GM19455 (cell line): ENCODE data around the gene CABCOCO1.
"Not testable (repeated sequence)": the region's sequence is repeated elsewhere in the genome, so short reads cannot be mapped to it uniquely, and the experiment has no call there.

Source experiments
- ATAC-seq: cut with Tn5 transposase; IDR thresholded peaks from one replicate; pipeline ENCODE4 v1.9.1; 2021; ENCODE audit not compliant: unreplicated experiment

The CABCOCO1 gene

GRCh38 chr10:61642150-61642571 is 20.6 kb upstream of the CABCOCO1 start:
- no peak for ATAC-seq

DNA sequence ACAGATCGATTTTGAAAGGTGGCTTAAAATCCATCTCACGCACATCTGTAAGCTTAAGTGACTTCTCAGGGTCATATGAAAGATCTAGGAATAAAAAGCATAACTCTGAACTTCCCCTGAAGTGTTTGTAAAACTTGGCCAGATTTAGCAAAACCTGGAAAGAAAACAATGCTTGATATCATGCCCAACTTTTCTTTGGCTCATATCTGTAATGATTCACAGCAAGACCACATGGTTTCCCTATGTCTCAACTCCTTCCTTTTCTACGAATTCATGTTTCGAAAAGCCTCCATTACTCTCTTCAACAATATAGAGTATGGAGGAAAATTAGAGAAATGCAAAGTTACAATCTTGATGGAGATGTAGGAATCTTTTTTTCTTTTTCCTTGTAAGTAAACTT is 20.1 kb upstream of the CABCOCO1 start:
- ATAC-seq = no peak

DNA sequence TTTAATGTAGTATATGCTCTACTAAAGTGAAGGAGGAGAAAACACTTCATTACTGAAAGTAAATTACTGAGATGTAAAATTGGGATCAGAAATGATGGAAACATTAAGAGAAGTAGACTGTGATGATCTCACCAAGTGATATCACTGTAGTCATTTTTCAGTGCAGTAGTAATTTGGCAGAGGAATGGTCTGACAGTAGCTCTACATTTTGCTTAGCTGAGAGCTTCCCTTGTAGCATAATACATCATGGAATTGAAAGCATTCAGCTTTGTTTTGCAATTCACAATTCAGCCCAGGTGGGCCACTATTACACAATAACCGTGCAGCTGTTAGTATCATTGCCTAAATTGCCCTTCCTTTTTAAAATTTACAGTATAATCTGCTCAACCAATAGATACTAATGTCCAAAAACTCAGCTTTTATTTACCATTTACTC is 19.4 kb upstream of the CABCOCO1 start:
- no peak for ATAC-seq

GRCh38 chr10:61653699-61654098 is 9.0 kb upstream of the CABCOCO1 start:
- ATAC-seq = no peak

DNA sequence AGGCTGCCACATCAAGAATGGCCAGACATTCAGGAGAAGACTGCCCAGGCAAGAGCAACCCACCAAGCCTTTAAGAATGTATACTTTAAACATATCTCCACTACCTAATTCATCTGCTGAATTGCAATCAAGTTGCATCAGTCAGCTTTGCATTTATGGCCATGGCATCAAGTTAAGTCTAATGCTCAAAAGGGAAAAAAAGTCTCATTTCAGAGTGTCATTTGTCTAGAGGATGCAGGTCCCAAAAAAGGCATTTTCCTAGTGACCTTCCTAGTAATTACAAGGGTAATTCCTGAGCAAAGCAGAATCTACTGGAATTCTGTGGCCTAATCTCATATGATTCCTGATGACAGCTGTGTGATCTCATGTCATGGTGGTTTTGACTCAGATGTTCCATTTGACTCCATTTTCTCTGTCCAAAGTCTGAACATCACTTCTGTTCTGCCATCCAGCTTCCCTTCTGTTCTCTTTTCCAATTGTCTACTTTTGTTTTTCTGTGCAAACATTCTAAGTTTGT is 7.3 kb upstream of the CABCOCO1 start:
- no peak for ATAC-seq

DNA sequence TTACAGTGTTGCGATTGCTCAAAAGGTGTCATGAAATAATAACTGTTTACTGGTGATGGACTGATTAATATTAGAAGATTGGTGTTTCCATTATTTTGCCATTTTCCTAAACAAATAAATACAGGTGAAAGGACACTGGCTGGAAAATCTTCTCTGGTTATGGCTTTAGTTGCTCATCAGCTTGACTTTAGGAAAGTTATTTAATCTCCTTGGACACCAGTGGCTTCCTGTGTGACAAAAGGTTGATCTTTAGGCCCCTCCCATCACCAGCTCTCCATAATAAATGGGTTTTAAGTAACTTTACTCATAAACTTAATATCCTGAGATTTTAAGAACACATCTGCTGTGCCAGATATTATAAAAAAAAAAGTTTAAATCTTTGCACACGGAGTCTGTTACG is 737 bp downstream of the CABCOCO1 start:
- ATAC-seq = no peak

GRCh38 chr10:61664985-61665384 is 2.3 kb downstream of the CABCOCO1 start:
- ATAC-seq = no peak

GRCh38 chr10:61669161-61669725 is 6.5 kb downstream of the CABCOCO1 start:
- ATAC-seq = no peak

GRCh38 chr10:61669849-61670248 is 7.1 kb downstream of the CABCOCO1 start:
- no peak for ATAC-seq

- ATAC-seq = no peak
Measured at GRCh38 chr10:61673360-61673759, 10.6 kb downstream of the CABCOCO1 start.

- ATAC-seq = no peak
Measured at GRCh38 chr10:61682323-61682722, 19.6 kb downstream of the CABCOCO1 start.

GRCh38 chr10:61683319-61683718 is 20.6 kb downstream of the CABCOCO1 start:
- ATAC-seq = no peak

GRCh38 chr10:61684894-61685507 is 22.3 kb downstream of the CABCOCO1 start:
- no peak for ATAC-seq

- no peak for ATAC-seq
Measured at GRCh38 chr10:61688551-61689308, 26.0 kb downstream of the CABCOCO1 start.

- not testable (repeated sequence) for ATAC-seq
Measured at GRCh38 chr10:61691667-61692066, 28.9 kb downstream of the CABCOCO1 start.

- no peak for ATAC-seq
Measured at GRCh38 chr10:61692447-61693010, 29.8 kb downstream of the CABCOCO1 start.

DNA sequence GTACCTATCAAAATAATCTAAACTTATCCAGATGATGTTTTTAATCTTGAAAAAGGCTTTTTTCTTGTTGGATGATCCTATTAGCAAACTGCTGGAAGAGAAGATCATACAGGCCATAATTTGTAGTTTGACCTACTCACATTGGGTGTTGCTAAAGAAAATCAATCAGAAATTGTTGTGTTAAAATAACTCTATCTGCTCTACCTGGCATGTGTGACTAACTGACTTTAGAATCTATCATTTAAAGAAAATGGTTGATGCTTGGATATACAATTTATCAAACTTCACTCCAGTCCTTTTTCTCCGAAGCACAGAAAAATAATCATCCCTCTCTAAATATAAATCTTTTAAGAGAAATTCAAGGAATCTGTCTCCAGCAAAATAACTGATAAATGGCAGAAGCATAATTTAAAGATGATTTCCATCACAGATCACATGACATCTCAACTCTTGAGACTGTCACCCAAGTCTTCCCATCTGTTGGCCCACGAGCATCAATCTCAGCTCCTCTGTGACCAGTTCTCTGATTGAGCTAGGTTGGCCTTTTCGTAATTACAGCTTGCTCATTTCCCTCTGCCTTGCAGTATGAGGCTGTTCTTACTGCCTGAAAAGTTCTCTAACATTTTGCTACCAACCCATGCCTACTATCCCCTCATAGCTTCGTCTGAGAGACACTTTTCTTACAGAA is 36.4 kb downstream of the CABCOCO1 start:
- no peak for ATAC-seq

GRCh38 chr10:61701055-61701705 is 38.5 kb downstream of the CABCOCO1 start:
- ATAC-seq = no peak

- no peak for ATAC-seq
Measured at GRCh38 chr10:61701706-61702105, 39.0 kb downstream of the CABCOCO1 start.

DNA sequence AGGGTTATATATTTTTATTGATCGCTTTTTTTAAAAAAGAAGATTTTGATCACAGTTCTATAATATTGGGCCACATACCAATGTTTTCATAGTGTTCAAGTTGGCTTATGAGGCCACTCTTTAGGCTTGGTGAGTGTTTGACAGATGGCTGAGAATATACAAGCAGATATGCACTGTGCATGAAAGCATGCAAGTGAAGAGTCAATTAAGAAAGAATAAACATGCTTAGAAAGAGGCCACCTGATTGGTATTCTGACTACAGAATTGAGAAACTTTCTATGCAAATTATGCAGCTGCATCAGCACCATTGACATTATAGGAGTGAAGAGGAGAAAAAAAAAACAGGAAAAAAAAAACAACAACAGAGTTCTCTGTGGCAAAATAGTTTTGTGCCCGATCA is 39.9 kb downstream of the CABCOCO1 start:
- ATAC-seq = no peak
